GM21381 (cell line): ENCODE data around the gene CACNA2D1.
"Not testable (repeated sequence)": the region's sequence is repeated elsewhere in the genome, so short reads cannot be mapped to it uniquely, and the experiment has no call there.

Experiments
- ATAC-seq: cut with Tn5 transposase; IDR thresholded peaks from one replicate; pipeline ENCODE4 v1.9.1; 2021; ENCODE audit warnings: mild to moderate bottlenecking, moderate library complexity; ENCODE audit not compliant: unreplicated experiment

CACNA2D1 gene

DNA sequence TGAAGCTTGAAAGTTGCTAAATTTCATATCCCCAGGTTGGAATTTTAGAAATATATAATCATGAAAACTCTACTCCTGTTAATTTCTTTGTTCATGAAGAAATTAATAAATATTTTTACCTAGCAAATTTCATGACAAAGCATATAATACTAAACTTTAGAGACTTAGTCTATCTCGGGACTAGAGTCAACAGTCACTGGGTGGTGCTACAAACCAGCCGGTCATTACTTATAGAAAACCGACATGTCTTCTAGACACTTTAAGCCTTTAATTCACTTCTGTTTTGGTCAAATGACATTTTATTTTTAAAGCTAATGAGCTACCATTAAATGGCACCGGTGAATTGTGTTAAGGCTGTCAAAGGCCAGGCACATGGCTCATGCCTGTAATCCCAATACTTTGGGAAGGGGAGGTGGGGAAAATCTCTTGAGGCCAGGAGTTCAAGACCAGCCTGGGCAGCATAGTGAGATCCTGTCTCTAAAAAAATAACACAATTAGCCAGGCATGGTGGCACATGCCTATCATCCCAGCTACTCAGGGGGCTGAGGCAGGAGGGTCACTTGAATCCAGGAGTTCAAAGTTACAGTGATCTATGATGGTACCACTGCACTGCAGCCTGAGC is 270.1 kb downstream of the CACNA2D1 start:
- ATAC-seq: no peak

DNA sequence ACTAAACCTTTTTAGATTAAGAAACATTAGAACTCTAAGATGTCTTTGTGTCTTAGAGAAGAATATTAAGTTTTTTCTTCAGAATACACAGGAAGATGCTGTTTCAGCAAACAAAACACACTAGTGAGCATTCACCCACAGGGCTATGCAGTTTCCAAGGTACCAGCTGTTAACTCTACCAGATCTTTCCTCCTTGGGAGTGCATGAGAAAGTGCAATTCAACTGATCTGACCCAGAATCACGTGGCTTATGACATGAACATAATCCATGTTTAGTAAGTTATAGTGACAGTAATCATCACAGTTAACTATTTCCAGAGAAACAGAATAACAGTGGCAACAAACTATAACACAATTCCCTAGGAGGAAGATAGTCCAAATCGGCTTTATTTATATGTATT is 270.7 kb downstream of the CACNA2D1 start:
- no peak for ATAC-seq

DNA sequence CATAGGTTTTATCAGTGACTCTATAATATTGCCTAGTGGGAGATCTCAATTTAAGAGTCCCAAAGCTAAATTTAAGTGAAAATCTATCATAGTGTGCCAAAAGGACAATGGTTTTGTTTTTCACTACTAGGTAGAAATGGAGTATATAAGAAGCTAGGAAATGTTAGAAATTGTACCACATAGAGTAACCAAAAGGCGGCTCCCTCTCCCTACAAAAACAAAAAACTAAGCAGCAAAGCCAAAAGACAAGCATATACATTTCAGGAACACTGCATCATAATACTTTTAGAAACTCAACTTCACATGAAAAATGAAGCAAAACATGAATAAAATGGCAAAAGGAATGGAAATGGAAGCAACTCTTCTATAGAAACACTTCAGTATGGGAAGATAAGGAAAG is 271.6 kb downstream of the CACNA2D1 start:
- ATAC-seq: no peak

DNA sequence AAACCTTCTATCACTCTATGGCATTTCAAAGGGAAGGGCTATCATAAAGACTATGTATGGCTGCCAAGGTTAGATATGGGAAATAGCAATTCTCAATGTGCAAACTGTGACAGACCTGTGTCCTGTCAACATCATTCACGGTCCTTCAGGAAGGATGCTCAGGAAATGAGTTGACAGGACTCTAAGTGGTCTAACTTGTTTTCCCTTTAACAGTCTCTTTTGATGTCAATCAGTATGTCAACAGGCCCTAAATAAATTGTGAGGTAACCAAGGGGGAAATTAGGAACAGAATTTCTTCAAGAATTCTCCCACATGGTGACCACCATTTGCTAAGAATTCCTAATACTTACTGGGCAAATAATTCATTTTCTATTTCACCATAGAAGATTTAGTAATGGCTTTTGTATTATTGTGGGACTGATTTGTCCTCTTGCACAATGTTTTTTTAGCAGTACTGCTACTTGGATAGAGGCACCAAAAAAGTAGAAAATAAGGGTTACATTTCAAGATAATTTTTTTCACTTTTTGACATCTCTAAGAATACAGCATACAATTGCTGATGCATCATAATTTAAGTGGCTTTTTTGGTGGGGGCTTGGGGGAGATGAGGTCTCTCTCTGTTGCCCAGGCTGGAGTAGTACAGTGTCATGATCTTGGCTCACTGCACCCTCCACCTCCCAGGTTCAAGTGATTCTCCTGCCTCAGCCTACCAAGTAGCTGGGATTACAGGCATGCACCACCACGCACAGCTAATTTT is 275.8 kb downstream of the CACNA2D1 start:
- no peak for ATAC-seq

DNA sequence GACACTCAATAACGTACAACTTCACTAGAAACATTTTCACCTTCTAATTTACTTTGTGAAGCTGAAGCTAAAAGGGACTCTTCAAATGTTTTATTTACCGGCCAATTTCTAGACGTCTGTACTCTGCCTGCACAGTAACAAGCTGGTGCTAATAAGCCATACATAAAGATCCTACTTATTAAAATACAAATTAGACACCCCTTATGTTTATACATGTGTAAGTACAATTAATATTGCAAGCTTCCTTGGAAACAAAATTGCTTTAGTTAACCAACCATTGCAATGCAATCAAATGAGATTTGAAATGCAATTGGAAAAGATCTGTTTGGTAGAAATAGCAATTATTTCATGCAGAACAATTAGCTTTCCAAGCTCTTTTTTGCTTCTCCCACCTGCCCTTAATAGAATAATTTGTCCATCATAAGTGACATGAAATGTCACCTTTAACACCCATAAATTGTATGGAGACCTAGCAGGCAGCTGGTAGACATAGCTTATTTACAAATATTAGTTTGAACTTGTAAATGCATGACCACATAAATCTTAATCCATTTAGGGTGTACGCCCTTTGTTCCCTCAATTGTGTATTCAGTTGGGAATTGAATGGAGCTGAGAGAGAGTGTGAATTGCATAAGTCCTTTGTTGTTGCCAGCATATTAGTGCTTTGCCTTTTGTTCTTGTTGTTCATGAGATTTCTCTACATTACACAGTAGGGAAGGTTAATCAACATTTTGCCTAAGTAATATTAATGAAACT is 277.1 kb downstream of the CACNA2D1 start:
- ATAC-seq: no peak

DNA sequence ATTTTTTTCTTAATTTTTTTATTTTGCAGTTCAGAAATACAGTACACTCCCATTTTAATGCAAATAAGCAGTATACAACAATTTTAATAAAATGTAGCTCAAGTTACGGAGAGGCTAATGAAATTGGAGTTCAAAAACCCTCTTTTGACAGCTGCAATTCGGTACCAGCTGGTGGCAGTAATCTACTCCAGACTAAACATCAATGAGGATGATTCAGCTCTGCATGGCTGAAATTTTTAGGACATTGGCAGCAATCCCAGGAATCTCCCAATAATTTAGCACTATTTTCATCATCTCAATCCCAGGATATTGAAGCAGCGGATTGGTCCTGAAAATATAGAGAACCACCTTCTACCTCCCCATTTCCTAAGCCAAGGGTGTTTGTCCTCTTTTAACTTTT is 278.8 kb downstream of the CACNA2D1 start:
- no peak for ATAC-seq

DNA sequence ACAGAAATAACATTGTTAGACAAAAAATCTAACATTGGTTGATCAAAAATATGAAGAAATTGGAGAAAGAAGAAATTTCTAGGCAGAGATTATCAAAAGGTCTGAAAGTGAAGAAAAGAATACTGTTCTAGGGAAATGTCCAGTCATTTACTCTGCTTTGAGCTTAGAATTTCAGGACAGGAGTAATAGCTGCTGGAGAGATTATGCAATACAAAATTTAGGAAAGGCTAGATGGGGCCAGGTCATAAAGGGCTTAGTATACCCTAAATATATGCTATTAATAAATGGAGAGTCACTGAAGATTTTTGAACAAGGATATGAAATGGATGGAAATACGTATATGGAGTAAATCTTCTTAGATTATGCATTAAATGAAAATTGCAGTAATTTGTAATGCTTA is 279.2 kb downstream of the CACNA2D1 start:
- ATAC-seq: no peak

DNA sequence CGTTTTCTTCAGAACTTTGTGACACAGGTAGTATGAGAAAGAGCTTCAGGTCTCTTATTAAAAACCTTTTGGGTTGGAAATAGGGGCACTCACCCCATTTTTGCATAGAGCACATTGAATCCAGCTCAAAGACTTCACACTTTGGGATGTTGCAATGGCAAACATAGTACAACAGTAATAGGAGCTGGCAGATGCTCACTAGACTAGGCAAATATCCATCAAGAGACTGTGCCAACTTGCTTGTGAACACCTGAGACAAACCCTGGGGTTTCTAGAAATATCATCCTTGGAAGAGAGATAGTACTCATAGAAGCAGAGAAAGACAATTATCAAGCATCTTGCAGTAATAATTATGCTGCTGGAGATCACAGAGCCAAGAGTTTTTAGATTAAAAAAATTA is 280.0 kb downstream of the CACNA2D1 start:
- no peak for ATAC-seq

DNA sequence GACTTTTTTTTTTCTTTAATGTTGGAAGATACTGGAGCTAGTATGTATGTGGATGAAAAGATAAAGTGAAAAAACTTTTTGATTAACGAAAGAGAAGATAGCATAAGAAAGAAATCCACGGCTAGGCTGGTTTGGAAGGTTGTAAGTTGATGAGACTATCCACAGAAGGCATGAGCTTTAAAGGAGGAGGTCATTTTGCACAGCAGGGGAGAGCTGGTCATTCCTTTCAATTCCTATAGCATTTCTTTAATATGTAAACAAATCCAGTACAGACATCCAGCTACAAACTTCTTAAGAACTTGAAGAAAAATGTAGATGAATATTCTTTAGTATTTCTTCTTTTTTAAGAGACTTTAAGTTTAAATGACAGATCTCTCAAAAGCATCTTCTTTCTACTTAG is 281.3 kb downstream of the CACNA2D1 start:
- ATAC-seq: no peak

DNA sequence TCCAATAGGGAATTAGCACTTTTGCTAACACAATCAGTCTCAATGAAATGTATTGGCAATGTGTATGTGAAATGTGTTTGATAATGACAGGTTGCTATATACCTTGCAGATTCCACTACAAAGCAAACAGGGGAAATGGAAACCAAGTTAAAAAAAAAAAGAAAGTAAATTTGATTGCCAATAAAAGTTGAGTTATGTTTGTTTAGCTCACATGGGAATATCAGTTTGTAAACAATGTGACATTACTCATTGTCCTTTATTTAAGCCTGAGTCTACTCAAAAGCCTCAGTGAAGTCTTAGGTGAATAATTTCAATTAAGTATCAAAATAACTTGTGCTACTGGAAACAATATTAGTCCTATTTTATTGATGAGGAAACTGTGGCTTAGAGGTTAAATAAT is 285.2 kb downstream of the CACNA2D1 start:
- ATAC-seq: no peak

DNA sequence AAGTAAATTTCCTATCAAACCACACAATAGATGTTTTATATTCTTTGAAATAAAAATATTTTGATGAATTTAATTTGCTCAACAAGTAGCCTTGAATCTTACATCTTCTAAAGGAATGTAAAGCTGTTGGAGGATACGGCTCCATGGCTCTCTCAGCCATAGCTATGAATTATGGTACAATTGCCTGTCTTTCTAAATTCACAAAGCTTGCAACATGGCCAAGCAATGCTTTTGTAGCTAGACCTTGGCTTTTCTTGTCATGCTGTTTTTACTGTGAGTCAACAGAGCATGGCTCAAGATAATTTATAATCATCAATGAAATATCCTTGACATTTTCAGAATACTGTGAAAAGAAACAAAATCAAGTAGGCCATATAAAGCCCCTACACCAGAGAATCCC is 286.7 kb downstream of the CACNA2D1 start:
- ATAC-seq: no peak

DNA sequence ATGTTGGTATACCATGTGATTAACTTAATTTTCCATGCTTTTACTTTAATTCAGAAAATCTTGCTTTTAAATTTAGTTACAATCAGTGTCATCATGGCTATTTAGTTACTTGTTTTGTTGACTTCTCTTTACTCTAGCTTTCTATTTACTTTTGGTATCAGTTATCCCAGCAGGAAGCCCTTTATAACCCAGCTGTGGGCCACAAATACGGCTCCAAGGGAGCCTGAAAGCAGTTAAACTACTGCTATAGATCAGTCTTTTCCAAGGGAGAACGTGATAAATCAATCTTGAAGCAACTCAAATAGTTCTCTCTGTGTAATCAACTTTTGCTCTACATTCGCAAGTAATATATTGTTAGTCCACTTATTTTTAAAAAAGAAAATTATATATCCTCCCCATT is 287.4 kb downstream of the CACNA2D1 start:
- no peak for ATAC-seq

DNA sequence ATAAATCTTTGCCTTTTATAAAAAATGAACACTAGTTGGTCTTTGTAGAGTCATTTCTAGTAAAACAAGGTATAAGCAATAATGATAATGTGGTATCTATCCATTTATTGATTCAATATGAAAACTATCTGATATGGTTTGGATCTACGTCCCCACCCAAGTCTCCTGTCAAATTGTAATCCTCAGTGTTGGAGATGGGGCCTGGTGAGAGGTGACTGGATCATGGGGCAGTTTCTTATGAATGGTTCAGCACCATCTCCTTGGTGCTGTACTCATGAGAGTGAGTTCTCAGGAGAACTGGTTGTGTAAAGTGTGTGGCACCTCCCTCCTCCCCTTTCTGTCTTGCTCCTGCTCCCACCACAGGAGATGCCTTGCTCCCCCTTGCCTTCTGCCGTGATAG is 288.8 kb downstream of the CACNA2D1 start:
- ATAC-seq: no peak

DNA sequence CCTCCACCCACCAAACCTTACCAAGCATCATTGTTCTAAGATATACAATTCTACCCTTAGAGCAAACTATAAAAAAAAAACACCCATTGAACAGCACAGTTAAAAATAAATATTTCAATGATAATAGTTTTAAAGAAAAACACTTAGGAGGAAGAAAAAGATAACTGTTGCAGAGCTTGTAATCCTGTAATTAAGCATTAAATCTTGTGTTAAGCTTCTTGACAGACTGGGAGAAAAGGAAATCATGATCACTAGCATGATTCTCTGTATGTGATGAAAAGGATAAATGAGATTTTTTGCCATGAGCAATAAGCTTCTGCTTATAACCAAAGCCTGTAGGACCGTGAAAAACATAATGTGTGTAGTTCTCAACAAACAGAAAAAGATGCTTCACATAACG is 289.8 kb downstream of the CACNA2D1 start:
- ATAC-seq: no peak

DNA sequence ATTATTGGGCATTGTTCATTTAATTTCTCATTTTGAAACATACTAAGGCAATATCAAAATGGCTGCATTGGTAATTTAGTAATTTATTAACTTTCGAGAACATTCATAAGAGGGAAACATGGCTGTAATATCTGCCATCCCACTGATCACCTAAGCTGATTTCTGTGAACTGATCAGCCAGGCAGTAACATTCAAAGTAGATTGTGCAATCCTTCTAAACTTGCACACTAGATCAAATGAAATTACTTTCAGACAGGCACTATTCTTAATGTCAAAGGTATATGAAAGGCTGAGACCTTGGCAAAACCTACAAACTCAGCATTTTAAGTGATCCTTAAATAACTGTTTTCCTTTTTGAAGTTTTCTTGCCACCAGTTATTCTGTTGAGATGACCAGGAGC is 290.7 kb downstream of the CACNA2D1 start:
- ATAC-seq: no peak

DNA sequence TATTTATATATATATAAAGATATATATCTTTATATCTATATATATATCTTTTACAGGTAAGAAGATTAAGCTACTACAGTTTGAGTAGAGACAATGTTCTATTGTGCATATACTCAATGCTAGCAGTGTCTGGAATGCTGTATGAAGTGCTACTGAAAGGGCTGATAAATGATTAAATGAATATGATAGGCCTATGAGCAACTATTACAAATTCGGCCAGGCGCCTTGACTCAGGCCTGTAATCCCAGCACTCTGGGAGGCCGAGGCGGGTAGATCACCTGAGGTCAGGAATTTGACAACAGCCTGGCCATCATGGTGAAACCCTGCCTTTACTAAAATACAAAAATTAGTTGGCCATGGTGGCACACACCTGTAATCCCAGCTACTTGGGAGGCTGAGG is 297.1 kb downstream of the CACNA2D1 start:
- ATAC-seq: no peak

DNA sequence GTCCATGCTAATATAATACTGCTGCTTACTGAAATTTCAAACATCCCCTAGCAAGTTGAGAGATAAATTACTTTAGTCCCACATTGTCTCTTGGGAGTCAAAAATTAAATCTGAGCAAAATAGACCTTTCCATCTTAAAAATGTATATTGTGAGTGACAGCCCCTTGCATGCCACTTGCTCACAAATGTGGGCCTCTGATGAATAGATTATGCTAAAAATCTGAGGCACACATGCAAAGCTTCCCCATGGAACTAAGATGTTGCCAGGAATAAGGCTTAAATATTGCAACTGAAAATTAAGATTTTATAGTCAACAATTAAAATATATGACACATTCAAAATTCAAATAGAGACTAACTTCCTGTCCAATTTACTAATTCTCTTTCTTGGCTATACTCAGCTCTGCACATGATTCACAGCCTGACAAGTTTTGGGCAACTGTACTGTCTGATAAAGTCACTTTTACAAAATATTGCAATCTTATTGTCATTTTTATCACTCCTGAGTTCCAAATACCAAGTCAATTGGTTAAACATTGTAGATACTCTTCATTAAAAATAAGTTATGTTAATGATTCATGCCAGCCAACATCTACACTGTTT is 301.2 kb downstream of the CACNA2D1 start:
- no peak for ATAC-seq

DNA sequence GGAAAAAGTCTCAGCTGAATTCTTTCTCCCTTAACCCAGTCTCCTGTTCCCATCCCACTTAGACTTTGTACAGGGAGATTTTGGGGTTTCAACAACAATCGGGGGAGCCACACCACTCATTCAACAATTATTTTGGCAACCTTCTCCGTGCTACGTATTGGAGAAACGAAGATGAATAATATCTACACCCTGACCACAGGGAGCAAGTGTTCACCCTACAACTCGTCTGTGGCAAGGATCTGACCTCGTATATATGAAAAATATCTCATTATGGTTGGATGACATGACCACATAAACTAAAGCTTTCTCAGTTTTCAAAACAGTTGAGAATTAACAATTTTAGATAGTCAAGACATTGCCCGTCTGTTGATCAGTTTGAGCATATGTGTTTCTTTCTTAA is 302.1 kb downstream of the CACNA2D1 start:
- no peak for ATAC-seq

DNA sequence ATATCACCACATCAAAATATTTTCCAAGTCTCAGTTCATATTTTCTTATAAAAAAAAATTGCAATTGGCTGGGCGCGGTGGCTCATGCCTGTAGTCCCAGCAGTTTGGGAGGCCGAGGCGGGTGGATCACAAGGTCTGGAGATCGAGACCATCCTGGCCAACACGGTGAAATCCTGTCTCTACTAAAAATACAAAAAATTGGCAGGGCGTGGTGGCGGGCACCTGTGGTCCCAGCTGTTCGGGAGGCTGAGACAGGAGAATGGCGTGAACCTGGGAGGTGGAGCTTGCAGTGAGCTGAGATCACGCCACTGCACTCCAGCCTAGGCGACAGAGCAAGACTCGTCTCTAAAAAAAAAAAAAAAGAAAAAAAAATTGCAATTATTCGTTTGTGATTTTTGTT is 303.0 kb downstream of the CACNA2D1 start:
- not testable (repeated sequence) for ATAC-seq

DNA sequence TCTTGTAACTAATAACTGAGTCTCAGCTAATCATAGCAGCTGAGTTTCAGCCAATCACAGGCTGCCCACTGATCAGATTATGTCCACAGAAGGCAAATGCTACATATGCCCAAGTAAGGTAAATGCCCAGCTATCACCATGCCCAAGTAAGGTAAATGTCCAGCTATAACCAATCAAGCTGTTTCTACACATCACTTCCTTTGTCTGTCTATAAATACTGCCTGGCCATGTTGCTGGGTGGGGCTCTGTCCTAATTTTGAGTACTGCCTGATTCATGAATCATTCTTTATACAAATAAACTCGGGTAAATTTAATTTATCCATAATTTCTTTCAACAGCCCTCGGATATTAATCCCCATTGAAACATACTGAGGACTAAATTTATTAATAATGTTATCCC is 312.4 kb downstream of the CACNA2D1 start:
- no peak for ATAC-seq

DNA sequence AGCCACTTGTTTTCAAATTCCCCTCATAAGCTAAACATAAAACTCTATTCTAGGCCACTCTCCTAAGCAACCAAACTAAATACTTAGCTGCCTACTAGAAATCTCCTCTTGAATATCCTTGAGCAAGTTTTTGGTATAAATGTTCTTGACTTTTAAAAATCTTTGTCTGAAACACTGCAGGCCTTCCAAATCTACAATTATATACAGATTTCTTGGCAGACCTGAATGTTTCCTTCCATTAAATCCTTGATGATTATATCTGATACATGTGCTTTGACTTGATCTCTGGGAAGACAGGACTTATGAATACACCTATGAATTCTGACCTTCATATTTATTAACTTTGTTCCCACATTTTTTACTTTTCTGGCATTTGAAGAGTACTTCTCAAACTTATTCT is 314.5 kb downstream of the CACNA2D1 start:
- no peak for ATAC-seq

DNA sequence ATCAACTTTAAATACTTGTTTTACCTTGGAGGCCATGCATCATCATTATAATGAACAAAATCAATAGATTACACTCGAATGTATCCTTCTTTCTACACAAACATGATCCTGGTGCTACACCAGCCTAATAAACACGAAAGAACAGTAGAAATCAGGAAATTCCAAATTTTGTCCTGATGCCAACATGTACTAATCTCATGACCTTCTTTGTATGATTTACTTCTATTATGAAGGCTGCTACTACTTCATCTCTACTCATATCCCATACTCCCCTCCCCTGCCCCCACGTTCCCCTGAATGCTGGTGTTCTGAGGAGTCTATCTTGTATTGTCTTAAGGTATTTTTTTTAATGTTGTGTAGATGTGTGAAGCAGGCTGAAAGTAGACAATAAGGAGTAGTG is 315.0 kb downstream of the CACNA2D1 start:
- no peak for ATAC-seq
